Activated B cell treated with CpG ODN at 0.5 μM for 24 hours (primary cell): ENCODE measurements around the gene C11orf21. TPM values are rescaled to one million over a fixed set of nuclear protein-coding genes. Genes with fewer than 3 reads are reported as not detected.

Experiments
- ATAC-seq: fragments of 200-7000 bp; cut with Tn5 transposase; one replicate; pipeline ENCODE4 v1.10.0; 2021; ENCODE audit warnings: low read depth, mild to moderate bottlenecking, moderate library complexity
- CTCF ChIA-PET: fragments of 350-600 bp; sonication (Branson Sonifier 250); formaldehyde crosslinking; loops from one replicate; lab custom pipeline; 2021; ENCODE audit warnings: antibody characterized with exemption; lab: Charles Lee
- POLR2A ChIA-PET: fragments of 350-600 bp; sonication (Branson Sonifier 250); formaldehyde crosslinking; loops from one replicate; lab custom pipeline; 2021; ENCODE audit warnings: antibody characterized with exemption; lab: Charles Lee
- DNase-seq: peaks from one replicate; pipeline ENCODE4 v3.0.0; 2022
- H3K27ac Mint-ChIP-seq: one replicate; pipeline ENCODE4 v1.8.0; 2020; ENCODE audit warnings: mixed read lengths
- H3K27me3 Mint-ChIP-seq: one replicate; pipeline ENCODE4 v1.8.0; 2021; ENCODE audit warnings: mixed read lengths
- H3K36me3 Mint-ChIP-seq: one replicate; pipeline ENCODE4 v1.8.0; 2021; ENCODE audit warnings: low read depth, mixed read lengths
- H3K4me1 Mint-ChIP-seq: one replicate; pipeline ENCODE4 v1.8.0; 2021; ENCODE audit warnings: mixed read lengths
- H3K4me3 Mint-ChIP-seq: one replicate; pipeline ENCODE4 v1.8.0; 2020; ENCODE audit warnings: mild to moderate bottlenecking, mixed read lengths
- H3K9me3 Mint-ChIP-seq: one replicate; pipeline ENCODE4 v1.8.0; 2020; ENCODE audit warnings: mixed read lengths
- intact Hi-C: fragments of 100-400 bp; cut with micrococcal nuclease; formaldehyde crosslinking; loops from one replicate; pipeline ENCODE4 v1.15.1; 2024
- total RNA-seq: library from RNA; stranded (reverse); gene quantifications from 2 replicates; pipeline ENCODE4 v1.2.3, GENCODE V29; 2022
- TF ChIP-seq, protein P1 (sequence below): fragments of 200-600 bp; IDR thresholded peaks from one replicate; pipeline ENCODE4 v1.8.0; 2022; ENCODE audit warnings: antibody characterized with exemption, mild to moderate bottlenecking

Gene C11orf21
- total RNA-seq, 1 donor from 2014 or later, result 8.8 TPM

DNA sequence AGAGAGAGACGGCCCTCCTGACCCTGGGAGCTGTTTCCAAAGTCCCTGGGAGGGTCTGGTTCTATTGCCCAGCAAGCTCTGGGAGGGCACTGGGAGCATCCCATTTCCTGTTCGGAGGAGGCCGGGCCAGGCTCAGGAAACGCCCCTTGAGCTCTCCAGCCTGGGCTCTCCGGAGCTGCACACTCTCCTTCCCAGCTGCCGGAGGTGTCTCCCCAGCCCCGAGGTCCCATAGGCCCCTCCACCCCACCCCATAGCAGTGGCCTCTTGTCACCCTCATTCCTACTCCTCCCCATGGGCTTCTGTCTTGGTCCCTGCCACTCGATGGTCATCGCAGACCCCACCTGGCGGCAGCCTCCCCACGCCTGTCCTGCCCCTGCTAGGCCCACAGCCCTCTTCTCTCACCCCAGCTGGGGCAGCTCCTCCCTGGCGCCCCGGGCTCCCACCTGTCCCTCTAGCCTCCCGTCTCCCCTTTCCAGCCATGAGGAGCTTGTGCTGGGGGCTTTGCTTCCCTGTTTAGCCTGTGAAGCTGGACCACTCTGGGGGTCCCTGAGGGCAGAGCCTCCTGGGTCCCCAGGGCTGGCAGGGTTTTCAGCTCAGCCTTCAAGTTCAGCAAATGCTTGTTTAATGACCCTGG lies 2.9 kb upstream of the C11orf21 start:
- no peak overlapping the region for H3K4me3 Mint-ChIP-seq
- TF ChIP-seq, protein P1, sequence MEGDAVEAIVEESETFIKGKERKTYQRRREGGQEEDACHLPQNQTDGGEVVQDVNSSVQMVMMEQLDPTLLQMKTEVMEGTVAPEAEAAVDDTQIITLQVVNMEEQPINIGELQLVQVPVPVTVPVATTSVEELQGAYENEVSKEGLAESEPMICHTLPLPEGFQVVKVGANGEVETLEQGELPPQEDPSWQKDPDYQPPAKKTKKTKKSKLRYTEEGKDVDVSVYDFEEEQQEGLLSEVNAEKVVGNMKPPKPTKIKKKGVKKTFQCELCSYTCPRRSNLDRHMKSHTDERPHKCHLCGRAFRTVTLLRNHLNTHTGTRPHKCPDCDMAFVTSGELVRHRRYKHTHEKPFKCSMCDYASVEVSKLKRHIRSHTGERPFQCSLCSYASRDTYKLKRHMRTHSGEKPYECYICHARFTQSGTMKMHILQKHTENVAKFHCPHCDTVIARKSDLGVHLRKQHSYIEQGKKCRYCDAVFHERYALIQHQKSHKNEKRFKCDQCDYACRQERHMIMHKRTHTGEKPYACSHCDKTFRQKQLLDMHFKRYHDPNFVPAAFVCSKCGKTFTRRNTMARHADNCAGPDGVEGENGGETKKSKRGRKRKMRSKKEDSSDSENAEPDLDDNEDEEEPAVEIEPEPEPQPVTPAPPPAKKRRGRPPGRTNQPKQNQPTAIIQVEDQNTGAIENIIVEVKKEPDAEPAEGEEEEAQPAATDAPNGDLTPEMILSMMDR, result no peak
- POLR2A ChIA-PET, result interaction anchor here (0.6 to 3.0 kb wide), 9 partner anchors 73 to 118 kb away, joined by 3 to 23 read pairs (median 5); partner anchors contain the start of genes CD81 and TSSC4
- no peaks in the 10 kb centered on the region for H3K36me3 Mint-ChIP-seq
- DNase-seq, result no peak
- CTCF ChIA-PET, result interaction anchor here (0.6 to 11.2 kb wide), 20 partner anchors 10 to 230 kb away, joined by 3 to 321 read pairs (median 6); partner anchors contain the start of genes ASCL2 and TSSC4
- ATAC-seq, result no peak
- H3K27ac Mint-ChIP-seq, result peak overlapping the region; percentile 18
- intact Hi-C loops, result loop anchor here (1.0 to 5.0 kb wide), 8 partner anchors 96 to 598 kb away; partner anchors contain the start of gene TSSC4
- H3K27me3 Mint-ChIP-seq, result no peaks in the 10 kb centered on the region
- peaks cover 62% of the 10 kb centered on the region for H3K4me1 Mint-ChIP-seq
- no peaks in the 10 kb centered on the region for H3K9me3 Mint-ChIP-seq

DNA sequence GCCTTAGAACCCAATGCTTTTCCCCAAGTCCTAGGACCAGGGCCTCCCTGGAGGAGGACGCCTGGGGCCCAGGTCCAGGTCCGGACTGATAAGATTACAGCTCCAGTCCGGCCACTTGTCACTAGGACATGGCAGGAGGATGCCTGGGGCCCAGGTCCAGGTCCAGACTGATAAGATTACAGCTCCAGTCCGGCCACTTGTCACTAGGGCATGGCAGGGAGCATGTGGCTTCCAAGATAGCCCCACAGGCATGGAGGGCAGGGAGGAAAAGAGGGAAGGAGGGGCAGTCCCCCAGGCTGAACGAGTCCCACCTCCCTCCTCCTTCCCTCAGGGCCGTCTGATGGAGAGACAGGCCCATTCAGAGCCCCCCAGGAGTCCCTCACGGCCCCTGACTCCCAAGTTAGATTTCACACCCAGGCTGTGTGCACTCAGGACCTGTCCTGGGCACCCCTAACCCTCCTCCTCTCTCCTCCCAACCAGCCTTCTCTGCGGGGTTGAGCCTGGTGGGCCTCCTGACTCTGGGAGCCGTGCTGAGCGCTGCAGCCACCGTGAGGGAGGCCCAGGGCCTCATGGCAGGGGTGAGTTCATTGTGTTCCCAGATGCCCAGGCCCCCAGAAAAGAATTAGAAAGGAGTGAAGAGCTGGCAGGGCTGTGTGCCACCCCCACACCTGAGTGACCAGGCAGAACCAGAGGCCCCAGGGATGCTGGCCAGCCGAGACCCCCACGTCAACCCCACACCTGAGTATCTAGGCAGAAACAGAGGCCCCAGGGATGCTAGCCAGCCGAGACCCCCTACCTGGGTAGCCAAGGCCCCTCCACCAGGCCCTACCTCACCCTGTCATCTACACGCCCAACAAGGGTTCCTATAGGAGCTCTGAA lies 2.1 kb upstream of the C11orf21 start:
- Mint-ChIP-seq H3K27ac (peak overlapping the region; percentile 89), H3K4me1 (peaks cover 70% of the 10 kb centered on the region), H3K4me3 (no peak overlapping the region), H3K9me3 (no peaks in the 10 kb centered on the region), H3K27me3 (no peaks in the 10 kb centered on the region), H3K36me3 (no peaks in the 10 kb centered on the region)
- TF ChIP-seq, protein P1, result no peak
- ATAC-seq (no peak), DNase-seq (no peak)
- ChIA-PET CTCF (interaction anchor here (1.2 to 11.2 kb wide), 12 partner anchors 9 to 118 kb away, joined by 3 to 321 read pairs (median 8); partner anchors contain the start of gene TSSC4), POLR2A (interaction anchor here (1.1 to 3.0 kb wide), 8 partner anchors 73 to 119 kb away, joined by 3 to 23 read pairs (median 11); partner anchors contain the start of genes CD81 and TSSC4)
- intact Hi-C loops, result loop anchor here (2.0 to 5.0 kb wide), 2 partner anchors 117 to 598 kb away; a partner anchor contains a TSS

DNA sequence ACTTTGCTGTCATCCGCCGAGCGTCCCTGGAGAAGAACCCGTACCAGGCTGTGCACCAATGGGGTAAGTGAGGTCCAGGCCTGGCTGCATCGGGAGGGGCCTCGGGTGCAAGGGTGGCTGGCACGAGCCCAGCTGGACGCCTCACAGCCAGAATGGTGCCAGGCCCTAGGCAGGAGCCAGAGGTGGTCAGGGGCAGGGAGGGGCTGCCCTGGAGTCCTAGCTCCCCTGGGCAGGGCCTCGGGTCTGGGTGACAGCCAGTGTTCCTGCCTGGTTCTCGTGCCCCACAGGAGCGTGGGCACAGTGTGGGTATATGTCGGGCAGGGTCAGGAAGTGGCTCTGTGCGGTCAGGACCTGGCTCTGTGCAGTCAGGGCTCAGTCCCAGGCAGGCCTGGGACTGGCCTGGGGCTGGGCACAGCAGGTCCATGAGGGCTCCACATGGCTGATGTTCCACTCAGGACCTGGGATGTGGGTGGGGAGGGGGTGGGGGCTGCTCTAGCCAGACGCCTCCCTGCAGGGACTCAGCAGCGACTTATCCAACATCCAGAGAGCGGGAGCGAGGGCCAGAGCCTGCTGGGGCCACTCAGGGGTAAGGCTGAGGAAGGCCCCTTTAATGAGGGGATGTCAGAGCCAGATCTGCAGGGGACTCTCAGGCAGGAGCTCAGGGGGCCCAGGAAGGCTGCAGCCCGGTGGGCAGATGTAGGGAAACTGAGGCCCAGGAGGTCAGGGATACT lies 1.3 kb upstream of the C11orf21 start:
- DNase-seq (no peak), ATAC-seq (no peak)
- Mint-ChIP-seq H3K27ac (peak overlapping the region; percentile 89), H3K9me3 (no peaks in the 10 kb centered on the region), H3K4me3 (peak overlapping the region; percentile 70), H3K4me1 (peaks cover 78% of the 10 kb centered on the region), H3K36me3 (peaks cover under 1% of the 10 kb centered on the region), H3K27me3 (no peaks in the 10 kb centered on the region)
- intact Hi-C loops, result loop anchor here (5.0 kb wide), 1 partner anchor 599 kb away; a partner anchor contains a TSS
- ChIA-PET POLR2A (interaction anchor here (1.5 to 2.9 kb wide), 7 partner anchors 33 to 117 kb away, joined by 3 to 21 read pairs (median 7); partner anchors contain the start of genes ASCL2, CD81 and TSSC4), CTCF (interaction anchor here (2.2 to 11.2 kb wide), 2 partner anchors 110 to 117 kb away, joined by 9 to 321 read pairs; no protein-coding TSS in a partner anchor)
- TF ChIP-seq, protein P1, result no peak

DNA sequence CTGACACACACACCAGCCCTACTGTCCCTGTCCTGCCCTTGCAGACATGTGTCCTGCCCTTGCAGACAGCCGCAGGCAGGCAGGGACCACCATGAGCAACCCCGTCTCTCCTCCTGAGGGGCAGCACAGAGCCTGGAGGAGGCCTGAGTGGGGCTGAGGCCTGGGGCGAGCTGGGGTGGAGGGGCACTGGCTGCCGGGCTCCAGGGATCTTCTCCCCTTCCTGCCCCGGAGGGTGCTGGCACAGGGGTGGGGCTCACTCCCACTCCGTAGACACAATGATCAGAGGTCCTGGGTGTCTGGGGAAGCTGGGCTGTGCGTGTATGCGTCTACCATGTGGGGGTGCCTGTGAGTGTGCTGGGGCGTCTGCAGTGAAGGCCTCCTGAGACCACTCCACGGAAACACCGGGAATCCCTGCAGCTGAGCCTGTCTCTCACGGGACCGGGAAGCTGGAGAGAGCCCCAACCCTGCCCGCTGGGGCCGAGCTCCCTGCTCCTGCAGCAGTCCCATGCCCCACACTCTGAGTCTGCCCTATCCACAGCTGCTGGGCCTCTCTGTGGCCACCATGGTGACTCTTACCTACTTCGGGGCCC lies 683 bp upstream of the C11orf21 start:
- no peaks in the 10 kb centered on the region for H3K9me3 Mint-ChIP-seq
- peak overlapping the region; percentile 89 for H3K27ac Mint-ChIP-seq
- H3K36me3 Mint-ChIP-seq, result peaks cover 7% of the 10 kb centered on the region
- POLR2A ChIA-PET, result interaction anchor here (0.7 to 2.9 kb wide), 8 partner anchors 33 to 118 kb away, joined by 3 to 21 read pairs (median 7); partner anchors contain the start of genes ASCL2, CD81 and TSSC4
- DNase-seq (peak; percentile 34), ATAC-seq (peak; percentile 4)
- CTCF ChIA-PET, result interaction anchor here (0.9 to 11.2 kb wide), 3 partner anchors 98 to 151 kb away, joined by 3 to 321 read pairs (median 5); partner anchors contain the start of gene TSSC4
- TF ChIP-seq, protein P1, result no peak
- H3K4me3 Mint-ChIP-seq, result peak overlapping the region; percentile 85
- peaks cover 83% of the 10 kb centered on the region for H3K4me1 Mint-ChIP-seq
- intact Hi-C loops, result loop anchor here (5.0 kb wide), 1 partner anchor 600 kb away; a partner anchor contains a TSS
- H3K27me3 Mint-ChIP-seq, result no peaks in the 10 kb centered on the region
